HCT116 (cell line): ENCODE data around the gene WFDC1.

Experiments used
- POLR2A ChIP-seq: IDR thresholded peaks from 2 replicates; pipeline ENCODE4 v1.7.0; 2011; ENCODE audit warnings: borderline replicate concordance; ENCODE audit not compliant: insufficient read depth, insufficient read length; ENCODE audit errors: extremely low read depth
- RAD21 ChIP-seq: IDR thresholded peaks from 2 replicates; pipeline ENCODE4 v1.6.1; 2012; ENCODE audit warnings: low read depth, mild to moderate bottlenecking

DNA sequence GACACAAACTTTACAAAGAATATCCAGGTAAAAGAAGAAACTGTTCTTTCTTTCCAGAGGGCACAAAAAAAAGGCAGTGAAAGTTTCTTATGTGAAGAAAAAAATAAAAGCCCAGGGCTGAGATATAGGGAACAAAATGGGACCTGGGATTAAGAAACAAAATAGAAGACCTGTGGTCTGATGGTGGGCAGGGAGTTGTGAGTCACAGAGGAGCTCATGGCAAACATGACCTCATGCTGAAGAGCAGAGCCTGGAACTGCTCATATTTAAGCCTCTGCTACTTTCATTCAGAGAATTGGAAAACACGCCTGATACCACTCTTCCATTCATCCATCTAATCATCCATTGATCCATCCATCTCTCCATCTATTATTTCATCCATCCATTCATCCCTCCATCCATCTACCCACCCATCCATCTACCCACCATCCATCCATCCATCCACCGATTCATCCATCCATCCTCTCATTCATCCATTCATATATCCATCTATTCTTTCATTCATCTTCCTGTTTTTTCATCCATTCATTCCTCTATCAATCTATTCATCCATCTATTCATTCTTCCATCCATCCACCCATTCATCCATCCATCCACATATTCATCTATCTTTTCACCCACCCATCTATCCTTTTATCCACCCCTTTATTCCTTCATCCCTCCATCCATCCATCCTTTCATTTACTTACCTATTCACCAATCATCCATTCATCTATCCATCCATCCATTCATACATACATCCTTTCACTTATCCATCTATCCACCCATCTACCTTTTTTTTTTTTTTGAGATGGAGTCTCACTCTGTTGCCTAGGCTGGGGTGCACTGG, 30.0 kb downstream of the WFDC1 start:
- TF ChIP-seq RAD21 (no peak), POLR2A (no peak)
